Activated gamma-delta T cell treated with anti-CD3 and anti-CD28 coated beads, Interleukin-2, amount 50 U/mL, for 16 hours (primary cell): ENCODE measurements around the gene HBG2.
"Not testable (repeated sequence)": the region's sequence is repeated elsewhere in the genome, so short reads cannot be mapped to it uniquely, and the experiment has no call there.

Experiments used
- DNase-seq: peaks from one replicate; pipeline ENCODE4 v3.0.0-alpha.2; 2020; ENCODE audit warnings: low read depth

HBG2 gene

DNA sequence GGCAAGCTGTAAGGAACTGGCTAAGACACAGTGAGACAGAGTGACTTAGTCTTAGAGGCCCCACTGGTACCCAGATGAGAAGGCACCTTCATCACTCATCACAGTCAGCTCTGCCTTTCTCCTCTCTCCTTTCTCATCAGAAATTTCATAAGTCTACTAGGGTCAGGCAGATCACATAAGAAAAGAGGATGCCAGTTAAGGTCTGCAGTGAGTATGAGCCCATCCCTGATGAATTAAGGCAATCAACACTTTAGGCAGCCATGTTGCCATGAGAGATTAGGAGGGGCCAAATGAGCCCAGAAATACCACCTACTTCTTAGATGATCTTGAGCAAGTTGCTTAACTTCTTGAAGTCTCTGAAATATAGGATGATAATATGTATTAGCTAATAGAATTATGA, 27.0 kb upstream of the HBG2 start:
- DNase-seq = no peak

DNA sequence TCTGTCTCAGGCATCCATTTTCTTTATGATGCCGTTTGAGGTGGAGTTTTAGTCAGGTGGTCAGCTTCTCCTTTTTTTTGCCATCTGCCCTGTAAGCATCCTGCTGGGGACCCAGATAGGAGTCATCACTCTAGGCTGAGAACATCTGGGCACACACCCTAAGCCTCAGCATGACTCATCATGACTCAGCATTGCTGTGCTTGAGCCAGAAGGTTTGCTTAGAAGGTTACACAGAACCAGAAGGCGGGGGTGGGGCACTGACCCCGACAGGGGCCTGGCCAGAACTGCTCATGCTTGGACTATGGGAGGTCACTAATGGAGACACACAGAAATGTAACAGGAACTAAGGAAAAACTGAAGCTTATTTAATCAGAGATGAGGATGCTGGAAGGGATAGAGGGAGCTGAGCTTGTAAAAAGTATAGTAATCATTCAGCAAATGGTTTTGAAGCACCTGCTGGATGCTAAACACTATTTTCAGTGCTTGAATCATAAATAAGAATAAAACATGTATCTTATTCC, 26.1 kb upstream of the HBG2 start:
- no peak for DNase-seq

DNA sequence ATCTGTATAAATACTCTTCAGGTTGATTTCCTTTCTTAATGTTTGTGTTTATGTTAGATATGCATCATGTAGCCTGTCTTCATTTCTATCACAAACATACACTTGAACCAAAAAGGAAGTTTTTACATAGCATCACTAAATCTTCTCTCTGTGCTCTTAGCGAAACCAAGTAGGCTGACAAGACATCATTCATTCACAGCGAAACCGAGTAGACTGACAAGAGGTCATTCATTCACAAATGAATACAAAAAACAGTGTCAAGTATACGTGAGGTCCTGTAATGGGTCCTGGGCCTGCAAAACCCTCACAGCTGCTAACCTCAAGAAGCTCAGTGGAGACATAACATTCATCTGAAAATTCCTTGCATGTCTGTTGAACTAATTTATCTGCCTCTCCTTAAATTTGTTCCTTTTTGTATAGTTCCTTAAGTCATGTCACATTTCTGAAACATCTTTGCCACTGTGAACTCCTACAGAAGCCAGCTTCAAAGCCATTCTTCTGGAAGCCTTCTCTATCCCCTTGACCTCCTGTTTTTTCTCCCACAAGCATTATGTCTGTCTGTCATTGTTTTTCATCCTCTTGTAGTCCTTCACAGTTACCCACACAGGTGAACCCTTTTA, 25.0 kb upstream of the HBG2 start:
- no peak for DNase-seq

DNA sequence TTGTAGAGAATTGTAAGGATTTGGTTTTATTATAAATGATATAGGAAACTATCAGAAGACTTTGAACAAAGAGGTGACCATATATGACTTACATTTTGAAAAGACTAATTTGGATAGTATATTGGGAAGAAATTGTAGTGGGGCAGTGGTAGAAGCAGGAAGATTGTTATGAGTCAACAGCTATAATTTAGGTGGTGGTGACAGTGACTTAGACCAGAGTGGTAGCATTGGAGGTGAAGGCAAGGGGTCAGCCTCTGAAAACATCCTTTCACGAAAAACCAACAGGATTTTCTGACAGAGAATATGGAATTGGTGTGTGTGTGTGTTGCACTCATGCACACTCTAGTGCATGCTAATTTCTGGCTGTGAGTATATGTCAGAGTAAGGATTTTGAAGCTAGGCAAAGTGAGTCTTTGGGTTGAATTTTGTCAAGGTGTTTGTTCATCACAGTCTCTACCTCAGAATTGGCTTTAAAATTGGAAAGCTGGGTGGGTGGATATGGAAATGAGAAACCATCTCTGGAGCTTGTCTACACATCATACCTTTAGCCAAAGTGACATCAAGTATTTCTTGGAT, 23.3 kb upstream of the HBG2 start:
- DNase-seq = no peak

DNA sequence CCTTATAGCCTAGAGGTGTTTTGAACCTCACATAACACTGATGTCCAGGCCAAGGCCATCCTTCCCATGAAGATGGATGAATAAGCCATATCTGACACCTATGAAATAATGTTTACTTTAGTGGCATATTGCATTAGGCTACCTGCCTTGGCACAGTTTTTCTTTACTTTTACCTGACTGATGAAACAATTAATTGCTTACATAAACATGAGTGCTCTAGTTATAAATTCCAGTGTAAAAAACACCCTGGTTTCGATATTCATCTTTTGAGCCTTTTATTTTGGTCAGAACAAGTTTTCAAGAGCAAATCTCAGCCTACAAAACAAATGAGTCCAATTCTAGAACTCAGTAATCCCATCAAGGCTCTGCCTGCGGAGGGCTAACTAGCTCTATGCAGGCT, 22.1 kb upstream of the HBG2 start:
- DNase-seq = no peak

DNA sequence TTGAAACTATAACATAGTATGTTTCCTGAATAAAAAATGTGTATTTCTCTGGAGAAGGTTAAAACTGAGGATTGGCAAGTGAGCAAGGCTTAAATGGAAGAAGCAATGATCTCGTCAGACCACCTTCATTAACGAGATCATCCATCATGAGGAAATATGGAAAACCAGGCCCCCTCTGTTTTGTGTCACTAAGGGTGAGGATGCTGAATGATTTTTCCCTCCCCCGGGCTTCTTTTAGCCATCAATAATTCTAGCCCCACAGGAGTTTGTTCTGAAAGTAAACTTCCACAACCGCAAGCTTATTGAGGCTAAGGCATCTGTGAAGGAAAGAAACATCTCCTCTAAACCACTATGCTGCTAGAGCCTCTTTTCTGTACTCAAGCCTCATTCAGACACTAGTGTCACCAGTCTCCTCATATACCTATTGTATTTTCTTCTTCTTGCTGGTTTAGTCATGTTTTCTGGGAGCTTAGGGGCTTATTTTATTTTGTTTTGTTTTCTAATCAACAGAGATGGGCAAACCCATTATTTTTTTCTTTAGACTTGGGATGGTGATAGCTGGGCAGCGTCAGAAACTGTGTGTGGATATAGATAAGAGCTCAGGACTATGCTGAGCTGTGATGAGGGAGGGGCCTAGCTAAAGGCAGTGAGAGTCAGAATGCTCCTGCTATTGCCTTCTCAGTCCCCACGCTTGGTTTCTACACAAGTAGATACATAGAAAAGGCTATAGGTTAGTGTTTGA, 21.0 kb upstream of the HBG2 start:
- DNase-seq = no peak

DNA sequence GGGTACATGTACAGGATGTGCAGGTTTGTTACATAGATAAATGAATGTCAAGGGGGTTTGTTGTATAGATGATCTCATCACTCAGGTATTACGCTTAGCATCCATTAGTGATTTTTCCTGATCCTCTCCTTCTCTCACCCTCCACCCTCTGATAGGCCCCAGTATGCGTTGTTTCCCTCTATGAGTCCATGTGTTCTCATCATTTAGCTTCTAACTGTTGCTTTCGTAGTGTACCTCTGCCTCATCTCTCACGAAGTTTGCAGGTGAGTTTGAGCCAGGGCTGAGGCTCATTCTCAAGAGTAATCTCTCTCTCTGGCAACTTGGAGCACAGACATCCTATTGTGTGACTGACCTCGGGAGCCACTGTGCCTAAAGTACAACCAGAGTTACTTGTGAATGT, 19.8 kb upstream of the HBG2 start:
- no peak for DNase-seq

DNA sequence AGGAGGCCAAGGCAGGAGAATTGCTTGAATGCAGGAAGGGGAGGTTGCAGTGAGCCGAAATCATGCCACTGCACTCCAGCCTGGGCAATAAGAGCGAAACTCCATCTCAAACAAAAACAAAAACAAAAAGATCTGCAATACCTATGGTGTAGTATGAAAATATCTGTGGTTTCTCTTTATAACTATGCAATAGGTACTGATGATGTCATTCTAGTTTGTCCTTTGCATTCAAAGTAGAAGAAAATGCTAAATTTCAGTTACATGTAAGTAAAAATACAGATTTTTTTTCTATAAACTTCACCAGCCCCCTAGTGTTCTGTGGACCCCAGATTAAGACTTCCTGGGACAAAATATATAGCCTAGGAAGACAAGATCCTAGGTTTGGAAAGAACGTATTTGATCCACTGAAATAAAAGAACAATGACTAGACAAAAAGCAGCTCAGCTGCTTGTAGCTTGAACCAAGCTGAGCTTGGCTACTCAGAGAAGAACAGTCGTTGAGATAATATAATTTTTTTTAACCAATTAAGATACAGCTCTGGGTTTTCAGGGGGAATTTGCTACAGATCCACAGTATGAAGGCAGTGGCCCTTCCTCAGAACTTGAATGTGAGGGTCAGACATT, 17.9 kb upstream of the HBG2 start:
- DNase-seq = no peak

GRCh38 chr11:5269715-5270147, 15.2 kb upstream of the HBG2 start, which contains the start of gene HBE1:
TSS of gene HBE1 (minus strand) at chr11:5269945. CDS start at chr11:5269890, 55 bp downstream.
- no peak for DNase-seq

DNA sequence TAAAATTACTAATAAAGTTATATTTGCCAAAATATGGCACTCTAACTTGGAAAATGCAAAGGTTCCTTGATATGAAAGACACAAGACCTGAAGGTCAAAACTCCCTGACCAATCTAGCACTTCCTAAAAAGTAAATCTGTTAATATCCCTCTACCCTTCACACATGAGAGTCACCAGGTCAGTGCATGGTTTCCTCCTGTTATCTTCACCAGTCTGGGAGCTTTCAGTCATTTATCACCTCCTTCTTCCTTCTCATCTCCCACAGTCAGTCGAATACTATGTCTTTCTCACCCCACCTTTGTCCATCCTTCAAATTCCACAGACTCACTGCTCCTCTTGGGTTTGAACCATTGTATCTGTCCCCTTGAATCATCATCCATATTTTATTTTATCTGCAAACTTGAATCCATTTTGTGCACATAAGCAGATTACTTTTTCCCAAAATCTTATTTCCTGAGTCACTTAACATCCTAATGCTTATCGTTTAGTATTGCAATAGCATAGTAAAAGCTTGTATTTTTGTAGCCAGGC, 12.5 kb upstream of the HBG2 start:
- DNase-seq = no peak

DNA sequence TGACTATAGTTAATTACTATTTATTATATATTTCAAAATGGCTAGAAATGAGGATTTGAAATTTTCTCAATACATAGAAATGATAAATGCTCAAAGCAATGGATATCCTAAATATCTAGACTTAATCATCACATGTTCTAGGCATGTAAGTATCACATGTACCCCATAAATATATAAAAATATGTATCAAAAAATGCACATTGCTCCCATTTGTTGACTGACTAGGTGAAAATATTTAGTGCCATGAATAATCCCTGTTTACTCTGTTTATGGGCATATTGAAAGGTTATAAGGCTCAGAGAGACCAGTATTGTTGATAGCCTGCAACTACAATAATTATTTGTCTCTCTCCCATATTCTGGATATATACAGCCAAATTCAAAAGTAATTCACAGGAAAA, 12.0 kb upstream of the HBG2 start:
- no peak for DNase-seq

DNA sequence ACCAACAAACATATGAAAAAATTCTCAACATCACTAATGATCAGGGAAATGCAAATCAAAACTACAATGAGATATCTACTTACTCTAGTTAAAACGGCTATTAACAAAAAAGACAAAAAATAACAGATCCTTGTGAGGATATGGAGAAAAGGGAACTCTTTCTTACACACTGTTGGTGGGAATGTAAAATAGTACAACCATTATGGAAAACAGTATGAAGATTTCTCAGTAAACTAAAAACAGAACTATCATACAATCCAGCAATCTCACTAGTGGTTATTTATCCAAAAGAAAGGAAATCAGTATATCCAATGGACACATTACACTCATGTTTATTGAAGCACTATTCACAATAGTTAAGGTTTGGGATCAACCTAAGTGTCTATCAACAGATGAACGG, 11.3 kb upstream of the HBG2 start:
- no peak for DNase-seq

DNA sequence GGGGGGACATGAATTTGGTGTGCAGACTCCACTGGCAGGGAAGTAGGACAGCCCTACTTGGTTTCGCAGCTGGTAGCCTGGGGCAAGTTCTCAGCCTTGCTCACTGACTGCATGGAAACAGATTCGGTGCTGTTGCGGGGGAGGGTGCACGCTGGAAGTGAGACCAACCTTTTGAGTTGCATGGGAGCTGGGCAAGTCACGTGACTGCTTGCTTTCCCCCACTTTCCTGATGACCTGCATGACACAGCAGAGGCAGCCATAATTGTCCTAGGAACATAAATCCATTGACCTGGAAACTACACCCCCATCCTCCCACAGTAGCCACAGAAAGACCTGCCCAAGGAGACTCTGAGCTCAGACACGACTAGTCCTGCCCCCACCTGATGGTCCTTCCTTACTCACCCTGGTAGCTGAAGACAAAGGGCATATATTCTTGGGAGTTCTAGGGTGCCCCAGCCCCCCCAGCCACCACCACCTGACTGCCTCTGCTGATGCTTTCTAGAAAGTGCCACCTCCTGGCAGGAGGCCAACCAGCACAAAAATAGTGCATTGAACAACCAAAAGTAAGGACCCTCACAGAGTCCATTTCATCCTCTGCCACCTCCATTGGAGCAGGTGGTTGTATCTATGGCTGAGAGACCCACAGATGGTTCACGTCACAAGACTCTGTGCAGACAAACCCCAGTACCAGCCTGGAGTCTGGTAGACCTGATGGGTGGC, 4.1 kb upstream of the HBG2 start:
- DNase-seq = no peak

DNA sequence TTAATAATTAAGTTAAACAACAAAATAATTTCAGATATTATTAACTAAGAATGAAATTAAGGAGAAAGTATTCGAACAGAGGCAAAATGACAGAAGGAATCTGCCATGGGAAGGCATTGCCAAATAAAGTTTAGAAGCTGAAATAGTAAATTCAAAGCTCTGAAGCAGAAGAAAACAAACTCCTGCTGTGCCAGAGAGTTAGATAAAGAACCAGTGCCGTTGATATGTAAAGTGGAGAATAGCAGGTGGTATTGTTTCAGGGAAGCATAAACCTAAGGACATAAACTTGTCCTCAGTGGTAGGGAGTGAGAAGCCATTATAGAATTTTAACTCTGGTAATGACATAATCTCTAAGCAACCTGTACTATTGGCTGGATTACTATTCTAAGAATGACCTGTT, 2.7 kb upstream of the HBG2 start:
- no peak for DNase-seq

DNA sequence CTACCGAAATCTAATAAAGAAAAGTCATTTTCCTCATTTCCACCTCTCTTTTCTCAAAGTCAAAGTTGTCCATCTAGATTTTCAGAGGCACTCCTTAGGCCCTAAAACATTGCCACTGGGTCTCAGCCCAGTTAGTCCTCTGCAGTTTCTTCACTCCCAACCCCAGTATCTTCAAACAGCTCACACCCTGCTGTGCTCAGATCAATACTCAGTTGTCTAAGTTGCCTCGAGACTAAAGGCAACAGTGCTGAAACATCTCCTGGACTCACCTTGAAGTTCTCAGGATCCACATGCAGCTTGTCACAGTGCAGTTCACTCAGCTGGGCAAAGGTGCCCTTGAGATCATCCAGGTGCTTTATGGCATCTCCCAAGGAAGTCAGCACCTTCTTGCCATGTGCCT, 558 bp downstream of the HBG2 start:
- DNase-seq = not testable (repeated sequence)

GRCh38 chr11:5253440-5253839, 1.1 kb downstream of the HBG2 start:
- DNase-seq = not testable (repeated sequence)

DNA sequence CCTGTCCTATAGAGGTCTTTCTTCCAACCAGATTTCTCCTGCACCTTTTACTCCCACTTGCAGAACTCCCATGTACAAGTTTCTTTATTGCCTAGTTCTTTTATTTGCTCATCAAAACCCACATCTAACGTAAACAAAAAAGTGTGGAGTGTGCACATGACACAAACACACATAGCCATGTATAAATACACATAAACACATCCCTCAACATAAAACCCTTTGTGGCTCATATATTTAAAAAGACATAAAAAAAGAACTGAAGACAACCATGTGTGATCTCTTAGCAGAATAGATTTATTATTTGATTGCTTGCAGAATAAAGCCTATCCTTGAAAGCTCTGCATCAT, 1.7 kb downstream of the HBG2 start:
- DNase-seq = no peak

GRCh38 chr11:5252192-5252918, 2.2 kb downstream of the HBG2 start:
- DNase-seq = no peak

DNA sequence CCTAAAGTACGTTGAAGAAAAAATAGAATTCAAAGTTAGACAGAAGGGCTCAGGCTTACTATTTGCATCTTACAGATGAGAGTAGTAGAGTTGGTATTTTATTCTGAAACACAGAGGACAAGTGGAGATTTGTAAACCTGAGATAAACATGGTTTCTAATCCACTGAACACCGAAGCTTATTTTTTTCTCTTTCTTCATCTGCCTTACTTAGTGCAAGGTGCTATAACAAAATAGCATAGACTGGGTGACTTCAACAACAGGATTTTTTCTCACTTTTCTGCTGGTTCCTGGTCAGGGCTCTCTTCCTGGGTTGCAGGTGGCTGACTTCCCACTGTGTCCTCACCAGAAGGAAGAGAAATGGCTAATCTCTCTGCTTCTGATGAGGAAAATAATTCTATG, 2.8 kb downstream of the HBG2 start:
- no peak for DNase-seq

- DNase-seq = no peak
Observed at GRCh38 chr11:5250543-5251204, 3.9 kb downstream of the HBG2 start.
